ENCODE data around the gene CCL1.

DNA sequence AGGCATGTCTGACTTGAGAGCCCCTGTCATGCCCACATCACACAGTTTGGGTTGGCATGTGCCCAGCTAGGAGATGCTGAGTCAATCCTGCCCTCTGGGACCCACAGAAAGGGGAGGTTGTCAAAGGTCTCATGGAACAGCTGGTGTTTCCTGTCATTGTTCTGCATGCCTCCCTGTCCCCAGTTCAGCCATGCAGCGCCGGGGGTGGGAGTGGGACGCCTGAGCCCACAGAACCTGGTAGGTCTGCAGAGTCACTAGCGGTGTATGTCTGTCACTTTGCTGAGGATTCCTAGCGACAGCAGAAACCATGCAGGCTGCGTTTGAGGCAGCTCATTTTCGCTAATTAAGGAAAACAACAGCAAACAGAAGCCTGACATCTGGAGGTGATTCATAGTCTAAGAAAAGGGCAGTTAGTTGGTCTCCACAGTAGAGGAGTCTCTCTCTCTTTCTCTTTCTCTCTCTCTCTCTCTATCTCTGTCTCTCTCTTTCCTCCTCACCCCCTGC is 19.6 kb upstream of the CCL1 start:
- TF ChIP-seq, protein P1, sequence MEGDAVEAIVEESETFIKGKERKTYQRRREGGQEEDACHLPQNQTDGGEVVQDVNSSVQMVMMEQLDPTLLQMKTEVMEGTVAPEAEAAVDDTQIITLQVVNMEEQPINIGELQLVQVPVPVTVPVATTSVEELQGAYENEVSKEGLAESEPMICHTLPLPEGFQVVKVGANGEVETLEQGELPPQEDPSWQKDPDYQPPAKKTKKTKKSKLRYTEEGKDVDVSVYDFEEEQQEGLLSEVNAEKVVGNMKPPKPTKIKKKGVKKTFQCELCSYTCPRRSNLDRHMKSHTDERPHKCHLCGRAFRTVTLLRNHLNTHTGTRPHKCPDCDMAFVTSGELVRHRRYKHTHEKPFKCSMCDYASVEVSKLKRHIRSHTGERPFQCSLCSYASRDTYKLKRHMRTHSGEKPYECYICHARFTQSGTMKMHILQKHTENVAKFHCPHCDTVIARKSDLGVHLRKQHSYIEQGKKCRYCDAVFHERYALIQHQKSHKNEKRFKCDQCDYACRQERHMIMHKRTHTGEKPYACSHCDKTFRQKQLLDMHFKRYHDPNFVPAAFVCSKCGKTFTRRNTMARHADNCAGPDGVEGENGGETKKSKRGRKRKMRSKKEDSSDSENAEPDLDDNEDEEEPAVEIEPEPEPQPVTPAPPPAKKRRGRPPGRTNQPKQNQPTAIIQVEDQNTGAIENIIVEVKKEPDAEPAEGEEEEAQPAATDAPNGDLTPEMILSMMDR (IDR thresholded peaks at IDR 0.05): no peak
- TF ChIP-seq EP300 (IDR thresholded peaks at IDR 0.05): no peak
